ENCODE data around the gene PARD3.
"Not testable (repeated sequence)": the region's sequence is repeated elsewhere in the genome, so short reads cannot be mapped to it uniquely, and the experiment has no call there.

PARD3 gene

GRCh38 chr10:34644815-34645214, 170.3 kb downstream of the PARD3 start:
- DNase-seq: not testable (repeated sequence)

- DNase-seq: no peak
Observed at GRCh38 chr10:34644224-34644623, 170.9 kb downstream of the PARD3 start.

GRCh38 chr10:34643620-34644019, 171.5 kb downstream of the PARD3 start:
- DNase-seq: no peak

GRCh38 chr10:34641913-34642558, 173.1 kb downstream of the PARD3 start:
- no peak for DNase-seq

GRCh38 chr10:34641147-34641912, 173.8 kb downstream of the PARD3 start:
- DNase-seq: no peak

GRCh38 chr10:34638406-34639054, 176.6 kb downstream of the PARD3 start:
- peak; percentile 45 for DNase-seq

- peak; percentile 39 for DNase-seq
Observed at GRCh38 chr10:34637418-34637911, 177.6 kb downstream of the PARD3 start.

- DNase-seq: no peak
Observed at GRCh38 chr10:34635111-34635510, 180.0 kb downstream of the PARD3 start.

GRCh38 chr10:34633374-34633773, 181.7 kb downstream of the PARD3 start:
- DNase-seq: no peak

GRCh38 chr10:34629084-34629483, 186.0 kb downstream of the PARD3 start:
- DNase-seq: no peak

- DNase-seq: no peak
Observed at GRCh38 chr10:34628174-34628796, 186.8 kb downstream of the PARD3 start.

GRCh38 chr10:34627741-34628140, 187.4 kb downstream of the PARD3 start:
- no peak for DNase-seq

GRCh38 chr10:34627331-34627730, 187.8 kb downstream of the PARD3 start:
- no peak for DNase-seq

- no peak for DNase-seq
Observed at GRCh38 chr10:34626158-34626880, 188.8 kb downstream of the PARD3 start.

GRCh38 chr10:34624323-34625153, 190.6 kb downstream of the PARD3 start:
- DNase-seq: no peak

- DNase-seq: no peak
Observed at GRCh38 chr10:34622945-34623344, 192.2 kb downstream of the PARD3 start.

GRCh38 chr10:34618611-34619010, 196.5 kb downstream of the PARD3 start:
- no peak for DNase-seq

- no peak for DNase-seq
Observed at GRCh38 chr10:34615770-34616169, 199.3 kb downstream of the PARD3 start.

- DNase-seq: no peak
Observed at GRCh38 chr10:34613491-34613890, 201.6 kb downstream of the PARD3 start.

GRCh38 chr10:34612938-34613337, 202.2 kb downstream of the PARD3 start:
- DNase-seq: no peak

- DNase-seq: no peak
Observed at GRCh38 chr10:34612446-34612845, 202.7 kb downstream of the PARD3 start.

All from CD4-positive, alpha-beta T cell treated with Interferon gamma for 1 hour (primary cell).